ENCODE results near the gene GPR141.

GRCh38 chr7:37663693-37664092 lies 19.9 kb upstream of the GPR141 start:
- no peak for TF ChIP-seq CTCF (conservative IDR thresholded peaks at IDR 0.05; ENCODE audit: low read depth, low read length)
- TF ChIP-seq EZH2 (IDR thresholded peaks at IDR 0.05; ENCODE audit: low read length, unreplicated experiment), result no peak
- TF ChIP-seq EZH2phosphoT487 (IDR thresholded peaks at IDR 0.05; ENCODE audit: borderline replicate concordance, low read length), result no peak
